HG03378 (cell line): Measurements from ENCODE around the gene SLCO3A1.

Source experiments
- ATAC-seq: cut with Tn5 transposase; IDR thresholded peaks from one replicate; pipeline ENCODE4 v1.9.1; 2021; ENCODE audit warnings: mild to moderate bottlenecking, moderate library complexity; ENCODE audit not compliant: unreplicated experiment

Gene SLCO3A1

GRCh38 chr15:91997163-91997562, 143.7 kb downstream of the SLCO3A1 start:
- no peak for ATAC-seq

DNA sequence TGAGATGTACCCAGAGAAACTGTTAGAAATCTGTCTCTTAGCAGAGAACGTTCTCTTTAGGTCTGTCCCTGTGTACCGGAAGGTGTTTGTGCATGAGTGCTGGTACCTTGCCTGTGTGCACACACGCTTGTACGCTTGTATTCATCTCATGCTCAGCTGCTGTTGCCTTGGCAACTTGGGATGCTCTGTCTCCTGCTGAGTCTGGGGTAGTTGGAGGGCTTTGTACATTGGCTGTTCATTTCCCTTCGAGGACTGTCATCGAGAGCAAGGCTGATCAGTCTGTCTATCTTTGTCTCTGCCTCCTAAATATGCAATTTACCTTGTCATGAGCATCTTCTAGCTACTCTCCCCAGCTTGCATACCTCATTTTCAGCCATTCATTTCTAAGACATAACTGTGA, 147.2 kb downstream of the SLCO3A1 start:
- ATAC-seq: no peak

- ATAC-seq: no peak
These were observed 147.8 kb downstream of the SLCO3A1 start for GRCh38 chr15:92001307-92001706.

DNA sequence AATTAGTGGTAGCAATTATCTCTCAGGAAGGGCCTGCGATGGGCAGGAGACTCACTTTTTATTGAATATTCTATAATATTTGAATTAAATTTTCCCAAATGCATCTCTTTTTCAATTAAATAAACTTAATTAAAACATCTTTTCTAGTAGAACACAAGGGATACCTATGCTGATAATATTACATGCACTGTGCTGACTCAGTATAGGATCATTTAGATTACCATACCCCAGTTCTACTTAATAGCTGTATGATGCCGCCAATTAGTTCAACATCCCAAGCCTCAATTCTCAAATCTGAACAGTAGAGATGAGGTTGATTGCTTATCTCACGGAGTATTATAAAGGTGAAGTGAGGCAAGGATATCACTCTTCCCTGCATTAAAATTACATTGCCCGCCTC, 149.2 kb downstream of the SLCO3A1 start:
- ATAC-seq: no peak

DNA sequence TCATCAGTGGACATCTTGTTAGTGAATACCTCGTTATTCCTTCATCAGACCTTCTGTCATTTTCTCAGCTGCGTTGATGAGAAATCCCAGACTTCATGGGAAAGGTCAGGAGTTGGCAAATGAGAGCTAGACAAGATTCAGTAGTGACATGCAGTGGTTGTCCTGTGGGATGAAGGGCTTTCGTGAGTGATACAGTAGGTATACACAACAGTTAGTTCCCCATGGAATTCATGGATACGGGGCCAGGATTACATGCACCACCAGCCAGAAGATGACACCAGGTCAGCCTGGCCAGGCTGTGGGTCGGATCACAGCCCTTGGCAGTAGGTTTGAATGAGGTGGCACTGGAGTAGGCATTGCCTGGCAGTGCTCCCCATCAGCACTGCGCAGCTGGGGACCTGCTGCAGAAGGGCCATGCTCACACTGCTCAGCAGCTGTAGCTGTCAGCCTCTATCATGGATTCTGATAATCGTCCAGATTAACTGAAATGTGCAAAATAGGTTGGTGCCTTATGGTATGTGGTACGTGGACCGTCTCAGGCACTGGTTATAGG, 150.1 kb downstream of the SLCO3A1 start:
- no peak for ATAC-seq

DNA sequence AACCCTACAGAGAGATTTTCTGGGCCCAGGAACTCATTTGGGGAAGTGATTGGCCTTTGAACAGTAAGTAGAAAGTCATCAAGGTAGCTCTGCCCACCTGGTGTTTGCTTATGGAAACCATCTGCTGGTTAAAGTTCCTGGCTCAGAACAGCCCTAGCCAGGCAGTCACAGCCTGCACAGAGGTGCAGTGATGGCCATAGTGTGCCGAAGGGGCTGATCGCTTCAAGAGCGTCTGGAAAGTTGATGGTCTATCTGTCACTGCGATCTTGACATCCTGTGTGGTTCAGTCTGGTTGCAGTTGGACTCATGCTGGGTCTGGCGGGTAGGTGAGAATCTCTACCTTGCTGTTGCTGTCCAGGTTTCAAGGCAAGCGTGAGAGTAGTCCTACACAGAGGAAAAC, 151.6 kb downstream of the SLCO3A1 start:
- ATAC-seq: no peak

DNA sequence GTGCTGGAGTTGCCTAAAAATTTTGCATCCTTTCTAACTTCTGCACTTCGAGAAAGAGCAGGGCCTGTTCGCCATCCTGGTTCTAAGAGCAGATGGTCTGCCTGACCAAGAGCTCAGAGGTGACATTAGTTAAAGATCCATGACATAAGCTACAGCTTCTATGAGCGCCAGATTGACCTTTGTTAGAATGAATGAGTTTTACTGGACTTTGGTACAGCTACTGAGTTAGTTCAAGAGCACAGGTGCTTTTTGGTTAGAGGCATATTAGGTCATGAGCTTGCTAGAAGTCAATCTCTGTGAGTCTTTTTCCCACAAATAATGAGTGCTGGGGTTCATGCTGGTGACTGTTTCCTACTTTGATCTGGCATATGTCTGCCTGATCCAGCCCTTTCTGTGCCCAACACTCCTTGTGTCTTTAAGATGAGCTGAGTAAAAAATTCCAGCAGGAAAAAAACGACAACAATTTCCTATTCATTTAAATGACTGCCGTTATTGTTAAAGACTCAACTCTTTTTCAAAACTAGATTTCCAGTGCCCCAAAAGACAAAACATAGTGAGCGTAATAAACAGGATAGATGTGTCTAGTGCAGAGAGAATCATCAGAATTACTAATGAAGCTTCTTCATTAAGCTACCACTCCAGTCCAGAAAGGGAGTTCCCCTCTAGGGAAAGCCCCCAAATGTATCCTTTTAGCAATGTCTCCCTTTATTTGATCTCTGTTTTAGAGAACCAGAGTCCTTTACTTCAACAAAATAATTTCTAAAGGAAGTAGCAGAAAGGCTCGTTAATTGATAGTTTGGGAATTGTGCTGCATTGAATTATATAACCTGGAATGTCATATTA, 152.9 kb downstream of the SLCO3A1 start:
- ATAC-seq: no peak

- ATAC-seq: no peak
These were observed 155.7 kb downstream of the SLCO3A1 start for GRCh38 chr15:92009162-92009561.

DNA sequence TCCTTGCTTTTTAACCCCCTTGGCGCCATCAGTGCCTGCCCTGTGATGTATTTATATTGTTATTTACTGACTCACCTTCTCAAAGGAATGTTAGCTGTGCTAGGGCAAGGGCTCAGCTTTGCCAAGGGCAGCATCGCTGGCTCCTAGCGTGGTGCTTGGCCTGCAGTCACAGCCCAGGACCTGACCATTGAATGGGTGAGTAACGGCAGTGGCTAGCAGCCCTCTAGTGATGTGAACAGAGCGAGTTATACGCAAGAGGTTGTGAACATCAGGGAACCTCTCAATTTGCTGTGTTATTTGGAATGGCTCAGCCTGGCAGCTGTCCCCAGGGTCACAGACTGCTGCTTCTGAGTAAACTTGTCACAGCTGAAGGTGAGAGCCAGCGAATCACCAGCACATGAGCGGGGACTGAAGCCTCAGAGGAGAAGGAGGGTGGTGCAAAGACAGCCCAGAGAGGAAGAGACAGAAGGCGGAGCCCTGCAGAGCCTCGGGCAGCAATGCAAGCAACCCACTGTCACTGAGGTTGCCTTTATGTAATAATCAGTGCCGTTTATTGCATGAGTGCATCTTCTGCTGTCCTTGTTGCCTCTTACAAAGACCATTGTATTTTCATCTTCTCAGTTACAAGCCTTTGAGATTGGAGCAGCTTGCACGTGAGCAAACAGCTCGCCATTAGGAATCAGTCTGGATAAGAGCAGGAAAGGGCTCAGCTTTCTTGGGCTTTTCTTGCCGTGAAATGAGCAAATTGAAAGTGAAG, 158.3 kb downstream of the SLCO3A1 start:
- ATAC-seq: no peak

- no peak for ATAC-seq
These were observed 158.8 kb downstream of the SLCO3A1 start for GRCh38 chr15:92012368-92012629.

GRCh38 chr15:92012881-92013280, 159.4 kb downstream of the SLCO3A1 start:
- ATAC-seq: no peak

GRCh38 chr15:92014281-92015030, 160.9 kb downstream of the SLCO3A1 start:
- no peak for ATAC-seq

DNA sequence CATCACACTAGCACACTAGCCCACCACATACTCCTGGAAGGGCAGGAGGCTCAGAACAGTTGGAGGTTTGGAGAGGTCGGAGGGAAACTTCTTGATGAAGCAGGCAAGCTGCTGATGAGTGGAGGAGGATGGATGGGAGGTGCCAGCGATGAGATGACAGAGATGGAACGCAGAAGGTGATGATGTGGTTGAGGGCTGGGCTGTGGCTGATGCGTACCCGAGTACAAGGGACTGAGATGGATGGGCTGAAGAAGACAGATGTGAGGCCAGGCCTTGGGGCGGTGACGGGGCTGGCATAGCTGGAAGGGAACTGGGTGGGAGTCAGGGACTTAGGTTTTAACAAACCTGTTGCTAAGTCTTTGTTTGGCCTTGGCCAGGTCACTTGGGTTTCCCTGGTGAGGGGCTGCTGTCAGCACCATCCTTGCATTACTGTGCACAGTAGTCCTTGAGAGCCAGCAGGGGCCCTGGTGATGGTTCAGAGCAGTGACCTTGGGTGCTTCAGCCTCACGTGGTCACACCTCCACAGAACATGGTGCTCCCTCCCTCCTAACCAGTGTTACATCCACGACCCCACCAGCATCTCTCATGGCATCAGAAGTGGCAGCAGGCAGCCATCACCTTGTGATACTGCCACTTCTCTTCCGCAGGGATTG, 164.5 kb downstream of the SLCO3A1 start:
- no peak for ATAC-seq

- ATAC-seq: no peak
These were observed 165.2 kb downstream of the SLCO3A1 start for GRCh38 chr15:92018535-92019239.

GRCh38 chr15:92019706-92020105, 166.2 kb downstream of the SLCO3A1 start:
- no peak for ATAC-seq

- no peak for ATAC-seq
These were observed 166.7 kb downstream of the SLCO3A1 start for GRCh38 chr15:92020207-92020606.

- ATAC-seq: no peak
These were observed 167.3 kb downstream of the SLCO3A1 start for GRCh38 chr15:92020804-92021203.

- ATAC-seq: no peak
These were observed 168.3 kb downstream of the SLCO3A1 start for GRCh38 chr15:92021792-92022191.

DNA sequence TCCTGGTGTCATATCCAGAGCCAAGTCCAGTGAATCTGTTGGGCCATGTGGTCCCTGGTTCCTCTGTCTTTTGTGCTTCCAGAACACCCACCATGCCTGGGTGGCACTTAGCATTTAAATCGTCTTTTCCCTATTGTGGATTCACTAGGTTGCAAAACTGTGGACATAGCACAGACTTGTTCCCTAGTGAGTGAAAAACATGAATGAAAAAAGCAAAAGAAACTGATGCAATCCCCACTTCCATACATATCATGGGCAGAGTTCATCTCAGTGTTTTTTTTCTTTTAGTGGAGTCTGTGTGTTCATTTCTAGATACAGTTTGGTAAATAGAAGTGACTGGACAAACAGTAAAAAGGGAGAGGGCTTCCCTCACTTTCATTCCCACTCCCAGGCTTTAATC, 170.5 kb downstream of the SLCO3A1 start:
- no peak for ATAC-seq

- ATAC-seq: no peak
These were observed 172.3 kb downstream of the SLCO3A1 start for GRCh38 chr15:92025706-92026270.
